ENCODE measurements around the gene PRR7. TPM values are rescaled to one million over a fixed set of nuclear protein-coding genes. Genes with fewer than 3 reads are reported as not detected.
A peak's percentile ranks its signal among the peaks of the same experiment; 100 is the strongest.

Gene PRR7
- total RNA-seq, 1 donor from 2014 or later = 1.7 TPM

GRCh38 chr5:177450667-177451424 is 4.2 kb downstream of the PRR7 start:
- H3K9me3 ChIP-seq = no peaks in the 10 kb centered on the region
- intact Hi-C loops (cut with DNase I) = loop anchor here (10.0 kb wide), 1 partner anchor 46 kb away; the partner anchor contains the start of genes F12 and PFN3
- peaks cover 25% of the 10 kb centered on the region for H3K27me3 ChIP-seq (ENCODE audit: low read depth)
- peaks cover 34% of the 10 kb centered on the region for H3K4me1 ChIP-seq
- no peak overlapping the region for H3K4me3 ChIP-seq
- DNase-seq (no peak), ATAC-seq (no peak)
- no peaks in the 10 kb centered on the region for H3K36me3 ChIP-seq
- no peak for TF ChIP-seq CTCF (IDR thresholded peaks at IDR 0.05)
- no peak overlapping the region for H3K27ac ChIP-seq

GRCh38 chr5:177452688-177453638 is 6.3 kb downstream of the PRR7 start:
- DNase-seq (no peak), ATAC-seq (no peak)
- Histone ChIP-seq H3K36me3 (peaks cover 1% of the 10 kb centered on the region), H3K4me1 (peaks cover 31% of the 10 kb centered on the region), H3K27ac (no peak overlapping the region), H3K4me3 (no peak overlapping the region), H3K9me3 (no peaks in the 10 kb centered on the region), H3K27me3 (ENCODE audit: low read depth) (peaks cover 25% of the 10 kb centered on the region)
- TF ChIP-seq CTCF (IDR thresholded peaks at IDR 0.05) = no peak
- intact Hi-C loops (cut with DNase I) = loop anchor here (10.0 kb wide), 1 partner anchor 48 kb away; the partner anchor contains the start of genes F12 and PFN3

GRCh38 chr5:177453852-177454396 is 7.3 kb downstream of the PRR7 start:
- Histone ChIP-seq H3K9me3 (no peaks in the 10 kb centered on the region), H3K27ac (peak overlapping the region; percentile 76), H3K36me3 (peaks cover 11% of the 10 kb centered on the region), H3K4me1 (peaks cover 29% of the 10 kb centered on the region), H3K4me3 (peak overlapping the region; percentile 79), H3K27me3 (ENCODE audit: low read depth) (peaks cover 25% of the 10 kb centered on the region)
- intact Hi-C loops (cut with DNase I) = loop anchor here (10.0 kb wide), 1 partner anchor 49 kb away; the partner anchor contains the start of genes F12 and PFN3
- peak in 1 of 2 donors; percentile 0 for ATAC-seq
- no peak for TF ChIP-seq CTCF (IDR thresholded peaks at IDR 0.05)
- DNase-seq = peak; percentile 64

GRCh38 chr5:177454397-177455035 is 7.9 kb downstream of the PRR7 start:
- intact Hi-C loops (cut with DNase I) = loop anchor here (10.0 kb wide), 1 partner anchor 50 kb away; the partner anchor contains the start of genes F12 and PFN3
- peak; percentile 94 for TF ChIP-seq CTCF (IDR thresholded peaks at IDR 0.05)
- Histone ChIP-seq H3K4me1 (peaks cover 29% of the 10 kb centered on the region), H3K27ac (peak overlapping the region; percentile 76), H3K9me3 (no peaks in the 10 kb centered on the region), H3K27me3 (ENCODE audit: low read depth) (peaks cover 22% of the 10 kb centered on the region), H3K4me3 (peak overlapping the region; percentile 79), H3K36me3 (peaks cover 11% of the 10 kb centered on the region)
- DNase-seq (peak; percentile 94), ATAC-seq (peak; percentile 83 to 86)

All from lower lobe of right lung (tissue), 2 donors.